Fibroblast of skin of scalp (primary cell): ENCODE measurements around the gene ZNHIT1.

ENCODE experiments used
- DNase-seq: peaks from one replicate; pipeline ENCODE4 v3.0.0-alpha.2; 2013

Gene ZNHIT1

GRCh38 chr7:101218236-101219125 lies 516 bp downstream of the ZNHIT1 start:
- DNase-seq: no peak

GRCh38 chr7:101220295-101220694 lies 2.3 kb downstream of the ZNHIT1 start:
- no peak for DNase-seq

- DNase-seq: no peak
Measured at GRCh38 chr7:101222275-101222830, 4.4 kb downstream of the ZNHIT1 start.

GRCh38 chr7:101223528-101223927 lies 5.6 kb downstream of the ZNHIT1 start:
- DNase-seq: no peak

GRCh38 chr7:101225650-101226049 lies 7.7 kb downstream of the ZNHIT1 start:
- DNase-seq: no peak

GRCh38 chr7:101226721-101227120 lies 8.8 kb downstream of the ZNHIT1 start:
- no peak for DNase-seq

GRCh38 chr7:101231644-101232043 lies 13.7 kb downstream of the ZNHIT1 start:
- no peak for DNase-seq

- no peak for DNase-seq
Measured at GRCh38 chr7:101232141-101232850, 14.3 kb downstream of the ZNHIT1 start.

GRCh38 chr7:101233907-101234547 lies 16.1 kb downstream of the ZNHIT1 start:
- no peak for DNase-seq

- no peak for DNase-seq
Measured at GRCh38 chr7:101234636-101235035, 16.7 kb downstream of the ZNHIT1 start.

GRCh38 chr7:101235050-101235449 lies 17.1 kb downstream of the ZNHIT1 start:
- DNase-seq: no peak

GRCh38 chr7:101235522-101235921 lies 17.6 kb downstream of the ZNHIT1 start:
- DNase-seq: no peak

GRCh38 chr7:101236292-101236835 lies 18.4 kb downstream of the ZNHIT1 start:
- no peak for DNase-seq

- DNase-seq: peak; percentile 74
Measured at GRCh38 chr7:101237206-101238067, 19.5 kb downstream of the ZNHIT1 start, which contains the start of gene CLDN15. TSS of gene CLDN15 (minus strand) at chr7:101237802. CDS start at chr7:101237581, 221 bp downstream.

GRCh38 chr7:101238226-101239182 lies 20.5 kb downstream of the ZNHIT1 start:
- no peak for DNase-seq

- no peak for DNase-seq
Measured at GRCh38 chr7:101239191-101239950, 21.4 kb downstream of the ZNHIT1 start.

- no peak for DNase-seq
Measured at GRCh38 chr7:101239951-101240220, 21.9 kb downstream of the ZNHIT1 start.

GRCh38 chr7:101240226-101241014 lies 22.5 kb downstream of the ZNHIT1 start:
- no peak for DNase-seq

GRCh38 chr7:101241015-101241363 lies 23.0 kb downstream of the ZNHIT1 start:
- no peak for DNase-seq
